Activated CD4-positive, alpha-beta T cell treated with anti-CD3 and anti-CD28 coated beads for 48 hours (primary cell): ENCODE measurements around the gene TSPOAP1.

ENCODE experiments used
- DNase-seq: peaks from one replicate; pipeline ENCODE4 v3.0.0-alpha.2; 2020

The TSPOAP1 gene

DNA sequence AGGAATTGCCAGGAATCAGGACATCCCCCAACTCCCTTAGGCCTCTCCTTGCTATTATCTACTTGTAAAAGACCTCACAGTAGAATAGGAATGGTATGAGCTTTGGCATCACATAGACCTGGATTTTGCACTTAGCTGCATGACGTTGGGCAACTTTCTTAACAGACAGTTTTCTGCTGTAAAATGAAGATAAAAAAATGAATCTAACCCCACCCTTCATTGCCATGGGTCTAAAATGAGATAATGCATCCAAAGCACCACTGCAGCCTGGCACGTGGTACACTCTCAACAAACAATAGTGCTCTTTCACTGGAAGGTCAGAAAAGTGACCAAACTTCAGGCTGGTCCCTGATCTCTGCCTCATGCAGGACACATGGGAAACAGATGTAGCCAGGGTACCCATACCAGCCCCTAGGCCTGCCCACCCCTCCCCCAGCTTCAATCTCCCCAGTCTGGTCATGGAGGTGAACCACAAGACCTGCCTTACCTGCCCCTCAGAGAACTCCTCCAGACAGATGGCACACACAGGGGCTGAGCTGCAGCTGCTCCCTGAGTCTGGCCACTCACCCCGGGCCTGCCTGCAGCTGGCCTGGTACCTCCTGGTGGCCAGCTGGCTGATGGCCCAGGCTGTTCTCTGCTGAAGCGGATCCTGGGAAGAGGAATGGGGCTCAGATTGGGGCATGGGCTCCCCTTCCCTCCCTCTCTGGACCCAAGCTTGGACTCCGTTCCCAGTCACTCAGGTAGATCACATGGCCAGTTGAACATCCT lies 31.9 kb upstream of the TSPOAP1 start:
- DNase-seq = no peak

DNA sequence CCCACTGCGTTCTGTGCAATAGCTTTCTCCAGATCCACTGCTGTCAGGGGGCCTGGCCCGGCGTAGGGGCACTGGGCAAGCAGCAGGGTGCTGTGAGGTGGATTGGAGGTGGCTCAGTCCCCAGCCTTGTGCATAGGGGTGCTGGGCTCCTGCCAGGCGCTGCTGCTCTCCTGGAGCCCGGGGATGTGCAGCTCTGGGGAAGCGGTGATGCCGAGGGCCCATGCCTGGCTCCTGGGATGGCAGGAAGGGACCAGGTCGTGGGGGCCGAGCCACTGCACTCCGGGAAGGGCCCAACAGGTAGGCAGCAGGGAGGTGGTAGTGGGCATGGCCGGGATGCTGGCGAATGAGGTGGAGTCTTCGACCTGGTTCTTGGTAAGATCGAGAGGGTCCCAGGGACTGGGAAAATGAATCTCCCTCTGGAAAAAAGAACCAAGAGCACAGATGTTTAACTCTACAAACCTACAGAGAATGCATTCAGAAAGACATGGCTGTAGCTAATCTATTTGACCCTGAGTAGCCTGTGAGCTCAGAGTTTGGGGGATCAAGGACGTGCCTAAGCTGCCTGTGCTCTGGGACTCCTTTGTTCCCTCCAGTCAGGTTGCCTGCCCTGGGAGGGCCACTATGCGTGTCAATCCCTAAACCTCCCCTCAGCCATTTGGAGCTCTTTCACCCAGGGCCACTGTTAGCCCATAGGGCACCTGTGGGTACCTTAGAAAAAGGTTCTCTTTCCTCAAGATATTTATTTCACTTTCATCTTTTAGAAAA lies 30.0 kb upstream of the TSPOAP1 start:
- no peak for DNase-seq

DNA sequence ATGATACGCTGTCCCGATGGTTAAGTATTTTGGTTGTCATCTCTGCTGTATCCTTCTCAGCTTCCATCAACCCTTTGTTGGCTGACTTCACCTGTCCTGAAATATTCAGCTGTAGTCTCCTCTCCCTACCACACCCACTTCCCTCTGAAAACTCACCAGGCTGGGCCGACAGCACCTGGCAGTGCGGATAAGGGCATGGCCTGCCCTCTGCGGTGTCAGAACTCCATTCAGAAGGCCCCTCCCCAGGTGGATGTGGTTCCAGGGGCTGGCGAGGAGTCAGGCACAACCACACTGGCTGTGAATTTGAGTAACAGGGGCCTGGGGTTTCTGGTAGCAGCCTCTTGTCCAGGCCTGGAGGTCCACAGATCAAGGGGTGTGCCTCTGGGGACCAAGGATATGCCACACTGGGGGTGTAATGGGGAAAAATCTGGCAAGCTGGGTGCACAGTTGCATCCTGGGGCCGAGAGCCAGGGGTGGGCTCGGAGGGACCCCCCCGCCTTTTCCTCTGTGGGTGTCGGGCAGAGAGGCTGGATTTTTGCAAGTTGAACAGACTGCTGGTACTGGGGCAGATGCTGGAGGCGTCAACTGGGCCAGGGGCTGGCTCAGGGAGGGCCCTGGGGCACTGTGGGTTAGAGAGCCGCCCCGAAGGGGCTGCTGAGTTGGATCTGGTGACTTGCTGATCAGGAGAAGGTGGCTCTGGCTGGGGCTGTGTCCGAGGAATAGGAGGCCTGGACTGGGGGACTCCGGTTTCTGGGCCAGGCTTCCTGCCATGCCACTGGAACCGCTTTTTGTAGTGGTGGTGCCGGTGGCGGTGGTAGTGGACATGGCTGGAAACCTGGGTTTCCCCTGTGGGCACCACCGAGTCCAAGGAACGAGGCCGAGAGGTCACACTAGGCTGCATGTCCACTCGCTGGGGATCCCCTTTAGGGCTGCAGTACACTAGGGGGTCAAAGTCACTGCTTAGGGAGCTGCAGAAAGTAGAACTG lies 29.0 kb upstream of the TSPOAP1 start:
- no peak for DNase-seq

DNA sequence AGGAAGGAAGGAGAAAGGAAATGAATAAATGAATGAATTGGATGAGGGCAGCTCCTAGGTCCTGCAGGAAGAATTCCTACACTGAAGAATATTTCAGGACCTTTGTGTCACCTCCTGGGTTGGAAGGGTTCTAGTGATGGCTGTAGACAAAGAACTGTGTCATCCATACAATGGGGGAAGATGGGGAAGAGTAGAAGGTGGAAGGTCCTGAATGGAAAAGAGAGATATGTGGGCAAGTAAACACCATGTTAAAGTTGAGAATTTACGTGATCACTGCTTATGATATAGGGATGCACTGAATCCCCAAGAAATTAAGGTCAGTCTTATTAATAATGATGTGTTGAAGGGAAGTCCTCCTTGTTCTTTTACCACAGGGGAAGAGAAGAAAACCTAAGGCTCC lies 27.6 kb upstream of the TSPOAP1 start:
- DNase-seq = no peak

DNA sequence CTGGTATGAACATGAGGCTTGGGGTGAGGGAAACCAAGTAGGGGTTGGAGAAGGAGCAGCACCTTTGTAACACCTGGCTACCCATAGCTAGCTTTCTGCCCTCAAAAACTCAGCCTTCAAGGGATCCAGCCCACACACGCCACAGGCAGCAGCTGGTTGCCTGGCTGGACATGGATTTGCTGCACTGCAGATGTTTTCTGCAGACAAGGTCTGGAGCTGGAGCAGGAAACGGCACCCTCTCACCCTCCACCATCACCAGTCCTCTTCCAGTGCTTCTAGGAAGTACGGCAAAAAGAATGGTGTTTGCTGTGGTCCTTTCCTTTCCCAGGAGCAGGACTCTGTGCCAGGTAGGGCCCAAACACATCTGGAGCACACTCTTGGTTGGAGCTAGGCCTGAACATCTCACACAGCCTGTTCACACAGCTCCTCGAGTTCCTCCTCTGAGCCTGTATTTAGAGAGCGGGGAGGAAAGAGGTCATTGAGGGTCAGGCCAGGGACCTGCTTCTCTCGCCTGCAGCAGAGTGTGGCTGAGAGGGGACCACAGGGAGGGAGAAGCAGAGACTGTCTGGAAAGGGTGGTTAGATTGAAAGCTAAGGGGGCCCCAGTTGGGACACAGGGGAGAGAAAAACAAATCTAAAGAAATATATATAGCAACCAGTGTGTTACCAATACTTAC lies 26.1 kb upstream of the TSPOAP1 start:
- DNase-seq = no peak

DNA sequence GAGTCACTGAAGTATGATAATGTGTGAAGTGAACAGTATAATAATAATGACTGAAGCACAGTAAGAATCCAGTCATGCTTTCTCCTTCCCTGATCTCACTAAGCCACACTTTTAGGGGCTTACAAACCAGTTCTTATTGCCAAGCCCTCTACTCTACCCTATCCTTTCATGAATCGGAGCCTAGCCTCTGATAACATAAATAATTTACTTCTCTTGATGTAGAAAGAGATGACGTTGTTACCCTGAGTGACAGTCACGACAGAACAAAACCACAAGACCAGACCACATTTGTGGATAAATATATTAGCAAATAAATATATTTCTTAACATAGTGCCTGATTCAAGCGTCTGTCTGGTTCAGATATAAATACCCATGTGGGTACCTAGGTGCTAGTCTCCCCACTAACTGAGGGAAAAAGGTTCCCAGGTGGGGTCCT lies 24.8 kb upstream of the TSPOAP1 start:
- DNase-seq = no peak

DNA sequence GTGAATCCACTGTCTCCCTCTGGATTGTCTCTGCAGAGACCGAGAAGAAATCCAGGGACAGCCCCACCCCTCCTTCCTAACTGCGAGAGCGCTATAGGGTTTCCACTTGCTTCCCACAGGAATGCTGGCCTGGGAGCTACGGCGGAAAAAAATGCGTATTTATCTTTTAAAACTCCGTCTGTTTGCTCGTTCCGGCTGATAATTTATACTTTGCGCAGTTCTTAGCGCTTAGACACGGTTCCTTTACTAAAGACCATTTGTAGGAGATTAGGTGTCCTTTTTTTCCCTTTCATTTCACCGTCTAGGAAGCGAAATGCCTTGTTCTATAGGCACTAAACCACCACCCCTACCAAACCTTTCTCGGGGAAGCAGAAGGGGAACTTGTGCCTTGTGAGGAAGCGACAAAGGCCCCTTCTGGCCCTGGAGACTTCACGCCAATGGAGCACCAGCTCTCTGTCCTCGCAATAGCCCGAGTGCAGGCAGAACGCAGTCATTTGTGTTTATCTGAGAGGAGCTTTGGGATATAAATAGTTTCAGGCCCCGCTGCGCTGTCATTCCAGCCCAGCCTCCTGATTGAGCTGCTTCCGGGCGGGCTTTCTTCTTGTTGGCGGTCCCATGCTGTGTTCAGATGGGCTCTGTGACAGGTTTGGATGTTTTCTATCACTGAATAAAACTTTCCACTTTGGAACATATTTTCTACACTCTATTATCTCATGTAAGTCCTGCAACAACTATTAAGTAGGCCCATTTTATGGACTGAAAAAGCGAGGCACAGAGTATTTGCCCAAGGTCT lies 24.2 kb upstream of the TSPOAP1 start:
- peak; percentile 55 for DNase-seq

DNA sequence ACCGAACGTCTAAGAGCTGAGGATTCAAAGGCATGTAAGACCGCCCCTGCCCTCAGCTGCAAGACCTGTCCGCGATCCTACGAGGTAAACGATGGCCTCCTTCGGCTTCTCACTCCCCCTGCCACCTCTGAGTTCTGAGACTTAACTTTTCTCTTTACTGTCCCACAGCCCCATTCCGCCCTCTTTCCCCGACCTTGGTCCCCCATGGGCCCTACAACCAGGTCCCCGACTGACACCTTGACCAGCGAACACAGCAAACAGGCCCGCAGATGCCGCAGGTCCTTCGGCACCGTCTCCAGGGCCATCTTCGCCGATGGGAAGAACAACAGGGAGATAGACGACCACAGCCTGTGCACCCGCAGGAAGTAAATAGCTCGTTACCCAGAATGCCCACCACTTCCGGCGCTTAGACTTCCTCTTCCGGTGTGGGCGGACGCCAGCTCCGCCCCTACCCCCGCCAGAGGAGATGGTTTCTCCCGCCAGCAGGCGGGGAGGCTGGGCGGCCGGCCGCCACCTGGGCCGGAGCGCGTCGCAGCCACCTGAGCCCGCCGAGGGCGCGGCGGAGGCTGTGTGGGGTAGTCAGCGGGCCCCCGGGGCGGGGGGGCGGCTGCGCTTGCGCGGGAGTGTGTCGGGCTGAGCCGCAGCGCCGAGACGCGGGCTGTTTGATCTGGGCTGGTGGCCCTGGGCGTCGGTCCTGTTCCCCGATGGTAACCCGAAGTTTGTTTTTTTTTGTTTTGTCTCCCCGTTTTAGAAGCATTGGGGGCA lies 23.4 kb upstream of the TSPOAP1 start, which contains the start of gene SUPT4H1:
Gene SUPT4H1, minus strand, starts transcription at position 371 of the 765 bp plus-strand sequence. Its CDS starts 66 bp downstream, at position 305.
- DNase-seq = peak; percentile 94

DNA sequence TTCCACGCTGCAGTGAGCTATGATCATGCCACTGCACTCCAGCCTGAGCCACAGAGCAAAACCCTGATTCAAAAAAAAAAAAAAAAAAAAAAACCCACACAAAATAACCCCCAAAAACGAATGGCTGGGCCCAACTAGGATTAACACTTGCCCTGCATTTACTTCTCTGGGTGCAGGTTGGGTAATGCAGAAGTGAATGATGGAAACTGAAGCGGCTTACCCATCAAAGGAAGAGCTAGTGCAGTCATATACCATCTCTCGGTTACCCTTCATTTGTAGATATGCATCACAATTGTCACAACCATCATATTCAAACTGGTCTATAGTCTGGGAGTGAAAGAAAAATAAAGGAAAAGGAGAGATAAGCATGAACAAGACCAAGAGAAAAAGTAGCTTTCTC lies 22.6 kb upstream of the TSPOAP1 start:
- DNase-seq = no peak

DNA sequence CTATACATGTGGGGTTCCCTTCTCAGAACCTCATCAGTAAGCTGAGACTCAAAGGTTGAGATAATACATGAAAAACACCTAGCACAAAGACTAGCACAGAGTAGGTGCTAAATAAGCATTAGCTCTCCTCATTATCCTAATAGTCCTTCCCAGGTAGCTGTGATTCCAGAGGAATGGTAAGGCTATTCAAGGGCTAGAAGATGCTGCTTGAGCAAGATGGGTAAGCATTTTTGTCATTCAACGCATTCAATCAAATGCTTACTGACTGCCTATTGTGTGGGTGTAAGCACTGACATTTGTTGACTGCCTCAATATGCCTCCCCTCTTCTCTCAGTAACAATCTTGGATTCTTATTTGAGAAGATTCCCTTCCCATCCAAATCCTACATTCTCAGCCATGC lies 19.4 kb upstream of the TSPOAP1 start:
- no peak for DNase-seq

DNA sequence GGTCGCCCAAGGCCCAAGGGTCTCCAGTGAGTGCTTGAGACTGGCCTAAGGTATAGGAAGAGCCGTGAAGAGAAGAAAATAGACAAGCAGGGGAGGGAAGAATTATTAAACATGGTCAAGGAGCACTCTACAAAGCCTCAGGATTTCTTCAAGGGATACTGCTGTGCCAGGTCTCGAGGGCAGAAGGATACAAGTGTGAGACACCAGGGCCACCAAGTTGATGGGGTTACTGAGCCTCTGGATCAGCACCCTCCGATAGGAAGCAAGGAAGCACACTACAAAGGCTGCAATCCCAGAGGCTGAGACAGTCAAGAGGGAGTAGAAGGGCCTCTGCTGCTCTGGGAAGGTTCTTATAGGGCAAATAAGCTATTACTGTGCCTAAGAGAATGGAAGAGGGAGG lies 16.9 kb upstream of the TSPOAP1 start:
- no peak for DNase-seq

DNA sequence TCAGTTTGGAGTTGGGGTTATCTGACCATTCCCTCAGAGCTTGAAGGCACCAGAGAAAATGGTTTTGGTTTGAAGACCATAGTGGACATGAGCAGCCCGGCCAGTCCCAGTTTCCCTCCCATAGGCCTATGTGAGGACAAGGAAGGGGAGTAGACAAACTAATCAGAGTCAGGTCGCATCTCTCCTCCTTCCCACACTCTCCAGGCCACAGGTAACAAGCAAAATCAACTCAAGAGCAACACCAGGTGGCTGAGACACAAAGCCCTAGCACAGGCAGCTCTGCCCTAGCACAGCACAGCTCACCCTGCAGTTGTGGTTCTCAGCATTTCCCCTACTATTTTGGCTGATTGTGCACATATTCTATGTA lies 16.2 kb upstream of the TSPOAP1 start:
- DNase-seq = peak; percentile 73

DNA sequence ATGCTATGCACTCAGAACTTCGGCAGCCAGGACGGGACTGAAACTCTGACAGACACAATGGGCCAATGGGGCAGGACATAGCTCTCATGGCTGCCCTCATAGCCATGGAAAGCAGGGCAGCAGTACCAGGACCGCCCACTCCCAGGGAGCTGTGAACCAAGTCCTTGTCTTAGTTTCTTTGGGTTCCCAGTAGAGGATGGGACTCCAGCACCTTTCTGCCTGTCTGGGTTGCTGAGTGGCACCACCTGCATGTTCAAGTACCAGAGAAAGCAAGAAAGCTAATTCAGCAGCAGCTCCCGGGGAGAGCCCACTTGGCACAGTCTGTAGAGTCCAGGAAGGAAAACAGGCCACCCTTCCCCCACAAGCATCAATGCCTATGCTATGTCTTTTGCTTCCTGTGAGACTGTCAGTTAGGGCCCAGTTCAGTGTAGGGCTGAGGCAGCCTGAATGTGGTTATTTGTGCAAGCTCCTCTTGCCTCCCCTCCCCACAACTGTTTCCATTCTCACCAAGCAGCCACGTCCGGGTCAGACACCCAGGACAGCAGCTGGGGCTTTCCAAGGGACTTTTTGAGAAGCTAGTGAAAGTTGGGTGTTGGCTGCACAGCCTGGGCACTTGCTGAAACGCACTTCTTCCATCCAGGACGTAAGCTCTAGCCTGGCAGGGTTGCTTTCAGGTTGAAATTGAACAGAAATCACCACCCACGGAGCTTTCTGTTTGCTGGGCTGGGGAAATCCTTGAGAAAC lies 15.6 kb upstream of the TSPOAP1 start:
- peak; percentile 93 for DNase-seq

DNA sequence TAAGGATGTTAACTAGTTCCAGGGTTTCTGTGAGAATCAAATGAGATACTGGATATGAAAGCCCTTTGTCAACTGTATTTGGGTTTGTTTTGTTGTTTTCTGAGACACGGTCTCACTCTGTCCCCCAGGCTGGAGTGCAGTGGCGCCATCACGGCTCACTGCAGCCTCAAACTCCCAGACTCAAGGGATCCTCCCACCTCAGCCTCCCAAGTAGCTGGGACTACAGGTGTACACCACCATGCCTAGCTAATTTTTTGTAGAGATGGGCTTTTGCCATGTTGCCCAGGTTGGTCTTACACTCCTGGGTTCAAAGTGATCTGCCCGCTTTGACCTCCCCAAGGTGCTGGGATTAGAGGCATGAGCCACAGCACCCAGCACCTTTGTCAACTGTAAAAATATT lies 14.5 kb upstream of the TSPOAP1 start:
- DNase-seq = no peak

DNA sequence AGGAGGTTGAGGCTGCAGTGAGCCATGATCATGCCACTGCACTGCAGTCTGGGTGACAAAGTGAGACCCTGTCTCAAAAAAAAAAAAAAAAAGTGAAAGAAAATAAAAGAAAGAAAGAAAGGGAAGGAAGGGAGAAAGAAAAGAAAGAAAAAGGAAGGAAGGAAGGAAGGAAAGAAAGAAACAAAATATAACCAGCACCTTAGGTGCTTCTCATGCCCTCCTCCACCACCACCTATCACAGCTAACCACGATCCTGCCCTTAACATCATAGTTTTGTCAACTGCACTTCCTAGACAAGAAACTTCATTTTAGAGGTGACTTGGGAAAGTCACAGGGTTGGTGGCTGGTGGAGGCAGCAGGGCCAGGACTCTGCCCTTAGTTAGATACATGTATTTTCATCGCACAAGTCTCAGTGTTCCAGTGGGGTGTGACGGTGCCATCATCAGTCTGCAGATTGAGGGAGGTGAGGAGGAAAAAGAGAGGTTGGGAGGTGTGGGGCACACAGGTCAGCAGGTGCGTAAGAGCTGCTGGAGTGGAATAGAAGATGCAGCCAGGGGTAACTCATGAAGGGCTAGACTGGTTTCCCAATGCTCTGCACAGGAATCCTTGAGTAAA lies 13.4 kb upstream of the TSPOAP1 start:
- DNase-seq = no peak

DNA sequence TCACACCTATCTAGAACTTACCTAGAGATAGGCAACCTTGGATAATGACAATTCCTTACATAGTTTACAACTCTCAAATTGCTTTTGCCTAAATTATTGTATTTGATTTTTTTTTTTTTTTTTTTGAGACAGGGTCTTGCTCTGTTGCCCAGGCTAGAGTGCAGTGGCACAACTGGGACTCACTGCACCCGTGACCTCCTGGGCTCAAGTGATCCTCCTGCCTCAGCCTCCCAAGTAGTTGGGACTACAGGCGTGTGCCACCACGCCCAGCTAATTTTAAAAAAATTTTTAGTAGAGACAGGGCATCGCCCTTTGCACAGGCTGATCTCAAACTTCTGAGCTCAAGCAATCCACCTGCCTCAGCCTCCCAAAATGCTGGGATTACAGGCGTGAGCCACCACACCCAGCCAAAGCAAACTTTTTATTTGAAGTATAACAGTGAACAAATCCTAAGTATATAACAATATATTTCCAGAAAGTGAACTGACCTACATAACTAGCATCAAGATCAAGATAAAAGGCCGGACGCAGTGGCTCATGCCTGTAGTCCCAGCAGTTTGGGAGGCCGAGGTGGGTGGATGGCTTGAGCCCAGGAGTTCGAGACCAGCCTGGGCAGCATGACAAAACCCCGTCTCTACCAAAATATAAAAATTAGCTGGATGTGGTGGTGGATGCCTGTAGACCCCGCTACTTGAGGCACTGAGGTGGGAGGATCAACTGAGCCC lies 12.7 kb upstream of the TSPOAP1 start:
- DNase-seq = peak; percentile 26

DNA sequence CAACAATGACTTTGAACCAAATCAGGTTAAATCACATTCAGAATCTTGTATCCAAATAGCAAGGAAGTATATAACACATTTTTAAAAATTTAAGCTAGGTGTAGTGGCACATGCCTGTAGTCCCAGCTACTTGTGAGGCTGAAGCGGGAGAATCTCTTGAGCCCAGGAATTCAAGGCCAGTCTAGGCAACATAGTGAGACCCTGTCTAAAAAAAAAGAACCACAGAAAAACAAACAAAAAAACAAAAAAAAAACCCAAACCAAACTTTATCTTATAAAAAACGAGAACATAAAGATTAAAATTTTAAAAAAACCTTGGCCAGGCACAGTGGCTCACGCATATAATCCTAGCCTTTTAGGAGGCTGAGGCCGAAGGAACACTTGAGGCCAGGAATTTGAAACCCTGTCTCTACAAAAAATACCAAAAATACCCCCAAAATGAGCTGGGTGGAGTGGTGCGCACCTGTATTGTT lies 11.8 kb upstream of the TSPOAP1 start:
- DNase-seq = no peak

DNA sequence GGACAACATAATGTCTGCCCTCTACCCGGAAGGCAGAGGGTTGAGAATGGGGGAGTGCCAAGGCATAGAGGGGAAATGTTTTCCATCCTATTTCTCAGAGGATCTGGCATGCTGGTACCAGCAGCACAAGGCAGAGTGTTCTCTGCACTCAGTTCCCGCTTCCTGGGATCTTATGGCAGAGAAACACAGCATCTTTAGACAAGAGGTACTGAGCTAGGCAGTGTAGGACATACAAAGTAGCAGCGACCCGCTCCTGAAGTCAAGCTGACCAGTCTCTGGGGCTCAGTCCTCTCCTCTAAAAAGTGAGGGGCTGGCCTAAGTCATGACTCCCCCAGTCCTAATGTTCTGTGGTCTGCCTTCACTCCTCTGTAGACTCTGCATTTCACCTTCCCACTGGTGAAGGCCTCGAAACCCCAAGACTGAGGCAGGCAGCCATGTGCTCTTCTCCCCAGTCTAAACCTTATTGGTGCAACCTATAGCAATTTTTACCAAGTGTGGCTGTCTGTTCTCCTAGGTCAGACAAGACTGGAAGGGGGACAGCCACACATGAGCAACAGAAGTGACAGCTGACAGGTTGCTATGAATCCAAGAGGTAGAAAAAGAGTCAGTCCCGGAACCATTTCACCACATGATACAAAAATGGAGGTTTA lies 11.3 kb upstream of the TSPOAP1 start:
- peak; percentile 45 for DNase-seq
